Measurements from ENCODE around the gene PDCD10.

- TF ChIP-seq POLR2A (IDR thresholded peaks at IDR 0.05; ENCODE audit: low read depth, low read length) (no peak), POLR2AphosphoS5 (IDR thresholded peaks at IDR 0.05; ENCODE audit: low read depth, low read length) (no peak), TAF1 (IDR thresholded peaks at IDR 0.05; ENCODE audit: low read depth, low read length) (no peak)
Measured at GRCh38 chr3:167653760-167654159, 80.9 kb downstream of the PDCD10 start, which contains the start of gene WDR49.
